Lower lobe of right lung (tissue), 2 donors: ENCODE measurements around the gene SLC1A7. TPM values are rescaled to one million over a fixed set of nuclear protein-coding genes. Genes with fewer than 3 reads are reported as not detected.

Experiments used
- ATAC-seq, 2 donors: fragments of 200-7000 bp; cut with Tn5 transposase; one replicate each; pipeline ENCODE4 v1.9.1; 2020 to 2022; ENCODE audit warnings: mild to moderate bottlenecking in 2 of 2, moderate library complexity in 2 of 2
- DNase-seq: peaks from one replicate; pipeline ENCODE4 v3.0.0-alpha.2; 2020
- H3K27ac ChIP-seq: fragments of 200-600 bp; one replicate; pipeline ENCODE4 v1.8.0; 2022
- H3K27me3 ChIP-seq: fragments of 200-600 bp; one replicate; pipeline ENCODE4 v1.8.0; 2022; ENCODE audit warnings: low read depth
- H3K36me3 ChIP-seq: fragments of 200-600 bp; one replicate; pipeline ENCODE4 v1.8.0; 2022; ENCODE audit warnings: mild to moderate bottlenecking
- H3K4me1 ChIP-seq: fragments of 200-600 bp; one replicate; pipeline ENCODE4 v1.8.0; 2022
- H3K4me3 ChIP-seq: fragments of 200-600 bp; one replicate; pipeline ENCODE4 v1.8.0; 2022; ENCODE audit warnings: mild to moderate bottlenecking
- H3K9me3 ChIP-seq: fragments of 200-600 bp; one replicate; pipeline ENCODE4 v1.8.0; 2022
- intact Hi-C: fragments of 100-400 bp; cut with DNase I; formaldehyde crosslinking; loops from one replicate; pipeline ENCODE4 v1.11.0; 2022
- total RNA-seq: library from RNA; stranded (reverse); fragmentation: NEBNext Ultra II Directional; extraction: Animal tissue kit (Norgen Biotek cat#: 25700); gene quantifications from one replicate; pipeline ENCODE4 v1.2.1, GENCODE V29; 2021
- TF ChIP-seq, protein P1 (sequence below): fragments of 200-600 bp; IDR thresholded peaks from one replicate; pipeline ENCODE4 v1.8.0; 2022; ENCODE audit warnings: antibody characterized with exemption, mild to moderate bottlenecking
- donor health status: DM: no; HTN: yes; CAD: no; lungs with severe emphysema.

The SLC1A7 gene
- total RNA-seq, 1 donor from 2014 or later = 0.68 TPM

DNA sequence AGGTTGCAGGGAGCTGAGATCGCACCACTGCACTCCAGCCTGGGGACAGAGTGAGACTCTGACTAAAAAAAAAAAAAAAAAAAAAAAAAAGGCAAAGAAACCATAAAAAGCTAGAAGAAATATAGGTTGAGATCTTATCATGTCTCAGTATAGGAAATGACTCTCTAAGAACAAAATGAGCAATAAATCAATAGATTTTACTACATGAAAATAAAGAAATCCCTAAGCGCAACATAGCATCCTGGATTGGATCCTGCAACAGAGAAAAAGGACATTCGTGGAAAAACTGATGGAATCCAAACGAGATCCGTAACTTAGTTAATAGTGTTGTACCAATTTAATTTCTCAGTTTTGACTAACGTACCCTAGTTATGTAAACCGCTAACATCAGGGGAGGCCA lies 35.3 kb downstream of the SLC1A7 start:
- H3K4me3 ChIP-seq = no peak overlapping the region
- DNase-seq (no peak), ATAC-seq (no peak)
- intact Hi-C loops = no loop called here
- H3K4me1 ChIP-seq = peaks cover 37% of the 10 kb centered on the region
- peaks cover 2% of the 10 kb centered on the region for H3K9me3 ChIP-seq
- H3K27me3 ChIP-seq = no peaks in the 10 kb centered on the region
- H3K36me3 ChIP-seq = no peaks in the 10 kb centered on the region
- TF ChIP-seq, protein P1, sequence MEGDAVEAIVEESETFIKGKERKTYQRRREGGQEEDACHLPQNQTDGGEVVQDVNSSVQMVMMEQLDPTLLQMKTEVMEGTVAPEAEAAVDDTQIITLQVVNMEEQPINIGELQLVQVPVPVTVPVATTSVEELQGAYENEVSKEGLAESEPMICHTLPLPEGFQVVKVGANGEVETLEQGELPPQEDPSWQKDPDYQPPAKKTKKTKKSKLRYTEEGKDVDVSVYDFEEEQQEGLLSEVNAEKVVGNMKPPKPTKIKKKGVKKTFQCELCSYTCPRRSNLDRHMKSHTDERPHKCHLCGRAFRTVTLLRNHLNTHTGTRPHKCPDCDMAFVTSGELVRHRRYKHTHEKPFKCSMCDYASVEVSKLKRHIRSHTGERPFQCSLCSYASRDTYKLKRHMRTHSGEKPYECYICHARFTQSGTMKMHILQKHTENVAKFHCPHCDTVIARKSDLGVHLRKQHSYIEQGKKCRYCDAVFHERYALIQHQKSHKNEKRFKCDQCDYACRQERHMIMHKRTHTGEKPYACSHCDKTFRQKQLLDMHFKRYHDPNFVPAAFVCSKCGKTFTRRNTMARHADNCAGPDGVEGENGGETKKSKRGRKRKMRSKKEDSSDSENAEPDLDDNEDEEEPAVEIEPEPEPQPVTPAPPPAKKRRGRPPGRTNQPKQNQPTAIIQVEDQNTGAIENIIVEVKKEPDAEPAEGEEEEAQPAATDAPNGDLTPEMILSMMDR = no peak
- H3K27ac ChIP-seq = no peak overlapping the region

DNA sequence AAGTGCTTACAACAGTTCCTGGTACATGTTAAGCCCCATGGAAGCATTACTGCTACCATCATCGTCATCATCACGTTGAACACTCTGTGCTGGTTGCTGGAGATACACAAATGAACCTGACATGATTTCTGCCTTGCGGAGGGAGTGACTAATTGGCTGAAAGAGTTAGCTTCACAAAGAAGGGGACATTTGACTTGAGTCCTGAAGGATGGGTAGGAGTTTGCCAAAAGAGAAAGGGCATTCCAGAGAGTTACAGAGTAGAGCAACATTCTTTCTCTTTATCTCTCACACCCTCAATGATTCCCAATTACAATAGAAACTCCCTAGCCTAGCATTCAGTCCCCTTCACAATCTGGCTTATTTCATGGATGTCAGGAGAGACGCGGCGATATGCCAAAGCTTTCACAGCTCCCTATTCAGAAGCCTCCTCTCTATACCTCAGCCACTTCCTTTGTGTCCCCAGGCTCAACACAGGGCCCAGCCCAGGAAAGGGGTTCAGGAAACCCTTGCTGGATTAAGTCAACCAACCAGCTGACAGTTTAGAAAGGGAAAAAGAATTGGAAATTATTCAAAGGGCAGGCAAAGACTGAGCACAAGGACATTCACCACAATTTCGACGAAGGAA lies 38.0 kb downstream of the SLC1A7 start:
- intact Hi-C loops = no loop called here
- Histone ChIP-seq H3K9me3 (no peaks in the 10 kb centered on the region), H3K27ac (no peak overlapping the region), H3K4me1 (peaks cover 18% of the 10 kb centered on the region), H3K27me3 (no peaks in the 10 kb centered on the region), H3K36me3 (no peaks in the 10 kb centered on the region), H3K4me3 (no peak overlapping the region)
- DNase-seq (no peak), ATAC-seq (no peak)
- TF ChIP-seq, protein P1 = no peak

DNA sequence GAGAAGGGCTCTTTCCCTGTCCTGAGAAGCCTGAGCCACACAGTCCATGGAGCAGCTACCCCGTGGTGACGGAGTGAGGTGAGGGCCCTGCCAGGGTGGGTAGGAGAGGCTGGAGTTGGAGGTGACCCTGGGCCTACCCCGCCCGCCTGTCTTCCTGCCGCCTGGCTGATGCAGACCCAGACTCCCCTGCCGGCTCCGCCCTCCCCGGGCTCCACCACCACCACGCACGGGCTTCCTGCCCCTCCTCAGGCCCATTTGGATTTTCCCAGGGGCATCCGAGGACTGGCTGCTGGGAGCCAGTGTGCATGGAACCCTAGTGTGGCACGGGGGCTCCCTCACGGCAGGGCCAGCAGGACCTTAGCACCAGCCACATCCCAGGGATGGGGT lies 47.9 kb downstream of the SLC1A7 start:
- no peaks in the 10 kb centered on the region for H3K9me3 ChIP-seq
- intact Hi-C loops = no loop called here
- no peak overlapping the region for H3K27ac ChIP-seq
- DNase-seq (no peak), ATAC-seq (no peak)
- TF ChIP-seq, protein P1 = no peak
- no peaks in the 10 kb centered on the region for H3K36me3 ChIP-seq
- H3K4me1 ChIP-seq = peaks cover 7% of the 10 kb centered on the region
- H3K4me3 ChIP-seq = no peak overlapping the region
- no peaks in the 10 kb centered on the region for H3K27me3 ChIP-seq

DNA sequence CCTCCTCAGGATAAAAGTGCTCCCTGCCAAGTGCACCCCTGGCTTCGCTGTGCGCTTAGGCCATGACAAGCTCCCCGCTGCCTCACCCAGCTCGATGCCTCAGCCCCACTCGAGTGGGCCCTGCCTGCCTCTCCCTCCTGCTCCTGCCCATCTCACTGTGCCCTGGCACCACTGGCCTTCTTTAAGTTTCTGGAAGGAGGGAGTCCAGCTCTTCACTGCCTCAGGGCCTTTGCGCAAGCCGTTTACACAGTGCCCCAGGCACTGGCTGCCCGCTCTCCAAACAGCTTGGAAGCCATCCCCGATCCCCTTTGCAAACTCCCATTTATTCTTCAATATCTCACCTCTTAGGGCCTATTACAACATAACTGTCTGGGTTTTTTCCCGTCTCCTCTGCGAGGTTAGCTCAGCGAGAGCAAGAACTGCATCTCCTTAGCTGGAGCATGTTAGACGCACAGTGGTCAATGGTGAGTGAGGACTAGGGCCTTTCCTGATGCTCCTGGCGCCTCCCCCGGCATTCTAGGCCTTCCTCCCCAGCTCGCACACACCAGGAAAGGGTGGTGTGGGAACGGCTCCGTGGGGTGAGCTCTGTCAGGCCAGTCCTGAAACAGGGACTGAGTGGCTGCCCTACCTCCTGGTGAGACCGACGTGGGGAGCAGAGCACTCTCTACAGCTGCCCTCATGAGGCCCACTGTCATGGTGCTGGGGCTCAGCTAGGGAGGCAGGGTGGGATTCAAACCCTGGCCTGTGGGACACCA lies 48.5 kb downstream of the SLC1A7 start:
- ATAC-seq (no peak), DNase-seq (no peak)
- Histone ChIP-seq H3K9me3 (no peaks in the 10 kb centered on the region), H3K4me1 (peaks cover 7% of the 10 kb centered on the region), H3K4me3 (no peak overlapping the region), H3K36me3 (no peaks in the 10 kb centered on the region), H3K27ac (no peak overlapping the region), H3K27me3 (no peaks in the 10 kb centered on the region)
- intact Hi-C loops = no loop called here
- TF ChIP-seq, protein P1 = no peak

DNA sequence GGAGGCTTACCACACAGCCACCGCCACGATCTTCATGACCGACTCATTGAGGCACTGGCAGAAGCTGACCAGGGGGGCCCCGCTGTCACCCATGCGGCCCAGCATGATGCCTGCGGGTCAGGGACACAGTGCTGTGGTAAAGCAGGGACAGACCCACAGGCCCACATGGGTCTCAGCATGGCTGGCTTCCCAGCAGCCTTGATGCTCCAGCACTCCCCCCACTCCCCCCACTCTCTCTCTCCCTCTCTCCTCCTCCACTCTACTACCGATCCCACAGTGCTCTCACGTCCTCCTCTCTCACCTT lies 49.0 kb downstream of the SLC1A7 start:
- intact Hi-C loops = no loop called here
- TF ChIP-seq, protein P1 = no peak
- DNase-seq (no peak), ATAC-seq (no peak)
- Histone ChIP-seq H3K27me3 (no peaks in the 10 kb centered on the region), H3K9me3 (no peaks in the 10 kb centered on the region), H3K4me1 (peaks cover 7% of the 10 kb centered on the region), H3K27ac (no peak overlapping the region), H3K36me3 (no peaks in the 10 kb centered on the region), H3K4me3 (no peak overlapping the region)
